Stimulated activated CD4-positive, alpha-beta T cell treated with anti-CD3 and anti-CD28 coated beads, Interleukin-4, amount 100 ng/mL, for 1 hour (primary cell): ENCODE results near the gene WDR3.
"Not testable (repeated sequence)": the region's sequence is repeated elsewhere in the genome, so short reads cannot be mapped to it uniquely, and the experiment has no call there.

Experiments used
- DNase-seq: peaks from one replicate; pipeline ENCODE4 v3.0.0-alpha.2; 2020

WDR3 gene

DNA sequence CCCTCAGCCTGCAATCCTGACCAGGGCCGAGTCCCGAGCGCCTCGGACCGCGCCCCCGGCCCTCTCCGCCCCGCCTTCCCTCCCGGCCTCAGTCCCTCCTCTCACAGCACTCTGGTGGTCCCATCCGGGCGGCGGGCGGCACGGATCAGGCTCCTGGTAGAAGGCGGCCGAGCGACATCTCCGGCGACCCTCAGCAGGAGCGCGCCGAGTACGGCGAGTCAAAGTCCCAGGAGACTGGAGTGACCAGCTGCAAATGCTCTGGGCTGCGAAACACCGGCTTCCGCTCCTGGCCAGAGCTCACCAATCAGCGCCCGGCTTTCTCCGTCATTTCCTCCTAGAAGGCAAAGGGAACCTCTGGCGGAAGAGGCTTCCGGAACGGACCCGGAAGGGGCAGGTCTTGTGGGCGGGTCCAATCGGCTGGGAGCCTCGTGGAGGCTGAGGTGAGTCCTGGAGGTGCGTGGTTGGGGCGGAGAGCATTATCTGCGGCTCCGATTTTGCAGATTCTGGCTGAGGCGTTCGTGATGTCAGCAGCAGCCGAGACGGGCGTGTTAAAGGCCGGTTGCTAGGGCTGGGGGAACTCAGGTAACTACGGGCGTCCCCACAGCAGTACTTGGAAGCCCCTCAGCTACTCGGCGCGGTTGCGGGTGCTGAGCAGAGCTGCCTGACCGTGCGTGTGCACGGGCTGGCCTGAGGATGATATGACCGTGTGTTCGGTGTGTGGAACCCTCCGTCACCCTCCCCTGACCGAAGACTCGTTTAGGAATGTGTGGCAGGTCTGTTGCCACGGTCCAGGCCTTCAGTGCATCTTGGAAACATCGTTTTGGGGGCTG, at the start of gene WDR3, which contains the start of gene GDAP2:
WDR3 (plus strand) TSS at position 397 of the 830 bp plus-strand sequence. CDS start 3,581 bp downstream, outside the sequence.
GDAP2 (minus strand) TSS at position 279 of the 830 bp plus-strand sequence. CDS start 9,264 bp downstream, outside the sequence.
- DNase-seq: peak; percentile 95

DNA sequence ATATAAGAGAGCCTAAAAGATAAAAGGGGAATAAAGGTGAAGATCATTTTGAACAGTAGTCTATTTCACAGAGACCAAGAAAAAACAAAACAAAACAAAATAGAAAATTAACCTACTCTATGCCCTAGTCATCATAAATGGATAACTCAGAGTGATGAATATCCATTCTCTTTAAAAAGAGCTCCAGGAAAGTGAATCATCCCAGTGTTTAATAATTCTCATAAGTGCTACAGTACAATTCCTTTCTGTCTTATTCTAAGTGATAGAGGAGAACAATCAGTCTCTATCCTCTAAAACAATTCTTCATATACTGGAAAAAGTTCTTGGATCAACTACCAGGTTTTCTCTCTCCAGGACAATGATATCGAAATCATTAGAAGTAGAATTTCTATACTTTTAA, 45.9 kb upstream of the WDR3 start:
- DNase-seq: no peak

DNA sequence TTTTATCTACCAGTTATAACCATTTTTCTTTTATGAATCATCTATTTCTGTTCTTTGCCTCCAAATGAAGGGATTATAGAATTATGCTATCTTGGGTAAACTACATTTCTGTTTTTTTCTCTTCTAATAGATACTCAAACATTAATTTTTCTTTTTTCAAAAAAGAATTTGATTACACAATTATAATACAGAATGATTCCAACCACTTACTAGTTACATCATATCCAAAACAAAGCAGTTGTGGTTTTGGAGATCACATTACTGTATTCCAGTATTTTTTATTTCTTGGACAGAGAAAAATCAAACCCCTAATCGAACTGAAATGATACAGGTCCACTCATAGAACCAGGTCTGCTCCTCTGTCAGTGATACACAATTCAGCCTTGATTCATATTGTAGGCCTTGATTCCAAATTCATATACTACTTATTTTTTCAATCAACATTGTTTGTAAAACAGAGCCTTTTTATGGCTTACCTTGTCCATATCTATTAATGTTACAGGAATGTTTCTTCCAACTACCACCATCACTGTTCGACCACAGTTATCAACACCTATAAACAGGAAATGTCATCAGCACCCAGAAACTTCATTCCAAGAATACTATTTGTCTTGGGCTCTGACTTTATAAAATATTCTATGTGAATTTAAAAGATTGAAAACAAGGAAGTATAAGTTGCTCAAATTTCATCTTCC, 43.3 kb upstream of the WDR3 start:
- no peak for DNase-seq

DNA sequence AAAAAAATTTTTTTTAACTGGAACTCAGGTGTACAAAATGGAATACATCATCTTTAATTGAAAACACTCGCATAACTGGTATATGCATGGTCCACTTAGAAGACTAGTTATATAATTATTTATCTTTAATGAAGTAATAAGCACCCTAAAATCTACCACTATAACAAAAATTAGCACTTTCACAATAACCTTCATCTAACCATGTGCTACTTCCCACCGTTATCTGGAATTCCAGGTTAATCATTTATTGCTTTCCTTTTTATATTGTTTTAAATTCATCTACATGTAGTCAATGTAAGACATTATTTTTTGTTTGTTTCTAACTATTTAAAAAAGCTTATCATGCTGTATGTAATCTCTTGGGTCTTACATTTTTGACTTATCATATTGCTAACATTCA, 39.1 kb upstream of the WDR3 start:
- no peak for DNase-seq

DNA sequence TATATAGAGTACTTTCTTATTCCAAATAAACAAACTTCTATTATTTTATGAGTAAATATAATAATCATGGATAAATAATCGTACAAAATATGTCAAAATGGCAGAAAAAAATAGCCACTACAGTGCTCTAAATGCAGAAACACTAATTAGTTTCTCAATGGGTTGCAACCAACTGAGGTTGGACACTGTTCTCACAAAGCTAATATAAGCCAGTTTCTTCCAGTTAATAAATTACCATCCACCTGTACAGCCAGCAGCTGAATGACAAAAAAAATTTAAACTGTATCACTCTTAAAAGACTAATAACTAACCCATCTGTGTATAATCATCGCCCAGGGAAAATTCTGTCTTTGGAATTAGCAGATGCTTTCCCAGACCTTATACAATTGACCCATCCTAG, 37.0 kb upstream of the WDR3 start:
- DNase-seq: no peak

DNA sequence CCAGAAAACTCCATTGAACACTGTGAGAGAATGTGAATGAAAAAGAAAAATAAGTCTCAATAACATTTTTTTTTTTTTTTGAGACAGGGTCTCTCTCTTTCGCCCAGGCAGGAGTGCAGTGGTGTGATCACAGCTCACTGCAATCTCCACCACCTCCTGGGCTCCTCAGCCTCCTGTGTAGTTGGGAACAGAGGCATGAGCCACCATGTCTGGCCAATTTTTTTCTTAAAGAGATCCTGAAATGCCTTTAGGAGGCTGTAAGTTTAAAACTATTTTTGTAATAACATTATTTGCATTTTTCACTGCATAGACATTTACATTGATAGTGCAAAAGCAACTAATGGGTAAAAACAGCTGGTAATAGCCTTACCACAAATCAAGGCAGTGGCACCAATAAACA, 35.5 kb upstream of the WDR3 start:
- DNase-seq: no peak

DNA sequence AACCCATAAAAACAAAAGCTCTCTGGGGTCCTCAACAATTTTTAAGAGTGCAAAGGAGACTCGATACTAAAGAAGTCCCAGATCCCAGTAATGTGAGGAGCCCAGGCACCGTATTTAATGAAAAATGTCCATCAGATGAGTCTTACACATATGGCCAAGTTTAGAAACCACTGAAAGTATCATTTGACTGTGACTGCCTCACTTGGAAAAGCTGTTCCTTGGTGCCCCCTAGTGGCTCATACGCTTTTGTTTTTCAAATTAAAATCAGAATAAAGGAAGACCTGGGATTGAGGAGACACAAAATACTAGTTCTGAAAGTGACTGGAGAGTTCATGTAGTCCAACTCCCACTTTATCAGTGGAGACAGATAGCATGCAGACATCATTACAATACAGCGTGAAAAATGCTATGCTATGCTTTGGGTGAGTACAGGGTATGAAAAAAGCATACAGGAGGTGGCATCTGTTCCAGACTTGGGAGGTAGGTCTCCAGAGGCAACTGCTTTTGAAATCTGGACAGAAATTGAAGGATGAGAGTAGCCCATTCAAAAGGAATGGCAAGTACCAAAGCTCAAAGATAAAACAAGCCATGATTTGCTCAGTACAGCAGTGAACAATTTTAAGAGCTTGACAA, 33.9 kb upstream of the WDR3 start:
- DNase-seq: peak; percentile 42

DNA sequence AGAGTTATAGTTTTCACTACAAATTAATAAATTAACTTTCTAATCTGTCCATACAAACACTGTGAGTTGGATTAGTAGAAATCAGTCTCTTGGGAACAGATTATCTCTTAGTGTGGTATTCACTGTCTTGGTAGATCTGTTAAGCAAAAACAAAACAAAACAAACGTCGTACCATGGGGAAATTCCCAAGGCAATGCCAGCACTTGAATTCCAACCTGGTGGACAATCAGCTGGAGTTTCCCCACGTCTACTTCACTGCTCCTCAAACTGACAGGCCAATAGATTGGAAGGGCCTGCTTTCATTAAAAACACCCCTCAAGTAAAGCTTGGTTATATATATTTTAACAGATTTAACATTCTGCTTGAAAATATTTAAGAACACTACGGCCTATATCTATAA, 32.0 kb upstream of the WDR3 start:
- no peak for DNase-seq

DNA sequence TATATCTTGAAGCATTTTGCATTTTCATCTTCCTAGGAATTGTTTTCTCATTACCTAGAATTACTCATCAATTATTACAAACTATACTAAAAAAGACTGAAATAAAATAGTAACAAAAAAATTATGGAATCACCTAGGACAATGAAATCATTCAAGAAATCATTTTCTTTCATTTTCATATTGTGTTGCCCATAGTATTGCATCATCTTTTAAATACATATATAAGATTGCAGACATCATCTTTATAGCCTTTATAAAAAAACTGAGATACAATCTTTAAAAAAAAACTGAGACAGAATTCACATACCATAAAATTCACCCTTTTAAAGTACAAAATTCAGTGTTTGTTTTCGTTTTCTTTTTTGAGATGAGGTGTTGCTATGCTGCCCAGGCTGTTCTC, 29.7 kb upstream of the WDR3 start:
- no peak for DNase-seq

DNA sequence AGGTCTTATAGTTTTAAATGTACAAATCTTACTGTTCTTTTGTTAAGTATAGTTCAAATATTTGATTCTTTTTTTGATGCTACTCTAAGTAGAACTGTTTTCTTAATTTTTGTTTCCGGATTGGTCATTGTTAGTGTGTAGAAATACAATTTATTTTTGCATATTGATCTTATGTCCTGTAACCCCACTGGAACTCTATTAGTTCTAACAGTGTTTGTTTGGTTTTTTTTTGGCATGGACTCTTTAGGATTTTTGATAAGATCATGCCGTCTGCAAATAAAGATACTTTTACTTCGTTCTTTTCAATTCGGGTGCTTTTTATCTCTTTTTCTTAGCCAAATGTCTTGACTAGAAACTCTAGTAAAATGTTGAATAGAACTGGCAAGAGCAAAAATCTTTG, 26.6 kb upstream of the WDR3 start:
- no peak for DNase-seq

DNA sequence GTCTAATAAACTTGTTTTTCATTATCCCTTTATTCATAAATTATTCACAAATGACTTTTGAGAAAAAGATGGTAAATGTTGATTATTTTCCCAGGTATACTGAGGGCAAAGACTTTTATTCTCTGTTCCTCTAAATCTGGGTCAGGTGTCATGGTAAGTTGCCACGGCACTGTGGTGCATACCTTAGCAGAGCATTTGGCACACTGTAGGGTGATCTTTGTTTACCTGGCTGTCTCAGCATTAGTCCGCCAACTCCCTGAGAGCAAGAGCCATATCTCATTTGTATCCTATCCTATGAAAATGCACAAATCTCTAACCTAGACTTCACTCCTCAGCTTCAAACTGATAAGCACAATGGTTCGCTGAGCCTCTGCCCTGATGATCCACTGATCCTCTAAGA, 25.1 kb upstream of the WDR3 start:
- no peak for DNase-seq

DNA sequence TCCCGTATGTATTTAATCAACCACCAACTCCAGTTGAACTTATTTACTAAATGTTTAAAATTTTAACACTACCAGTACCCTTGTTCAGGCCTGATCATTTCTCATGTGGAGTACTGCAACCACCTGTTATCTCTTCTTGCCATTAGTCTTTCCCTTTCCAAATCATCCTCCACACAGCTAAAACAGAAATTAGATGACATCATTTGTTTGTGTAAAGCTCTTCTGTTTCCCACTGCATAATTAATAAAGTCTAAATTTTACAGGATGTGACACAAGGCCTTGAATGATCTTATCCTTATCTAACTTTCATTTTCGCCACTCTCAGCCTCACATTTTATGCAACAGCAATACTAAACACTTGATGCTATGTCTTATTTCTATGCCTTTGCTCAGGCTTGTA, 24.5 kb upstream of the WDR3 start:
- no peak for DNase-seq

DNA sequence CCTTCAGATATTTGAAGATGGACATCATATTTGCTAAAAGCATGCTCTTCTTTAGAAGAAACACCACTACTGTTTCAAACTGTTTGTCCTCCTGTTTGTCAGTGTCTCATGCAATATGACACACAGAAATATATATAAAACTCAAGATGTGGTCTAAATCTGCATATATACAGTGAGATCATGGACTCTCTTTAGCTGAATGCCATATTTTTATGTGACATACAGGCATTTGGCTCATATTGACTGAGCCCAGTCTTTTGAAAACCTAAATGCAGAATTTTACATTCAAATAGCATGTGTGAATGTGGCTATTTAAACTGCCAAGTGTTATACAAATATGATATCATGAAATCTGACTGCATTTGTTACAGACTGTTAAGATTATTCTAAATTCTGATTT, 18.5 kb upstream of the WDR3 start:
- DNase-seq: no peak

DNA sequence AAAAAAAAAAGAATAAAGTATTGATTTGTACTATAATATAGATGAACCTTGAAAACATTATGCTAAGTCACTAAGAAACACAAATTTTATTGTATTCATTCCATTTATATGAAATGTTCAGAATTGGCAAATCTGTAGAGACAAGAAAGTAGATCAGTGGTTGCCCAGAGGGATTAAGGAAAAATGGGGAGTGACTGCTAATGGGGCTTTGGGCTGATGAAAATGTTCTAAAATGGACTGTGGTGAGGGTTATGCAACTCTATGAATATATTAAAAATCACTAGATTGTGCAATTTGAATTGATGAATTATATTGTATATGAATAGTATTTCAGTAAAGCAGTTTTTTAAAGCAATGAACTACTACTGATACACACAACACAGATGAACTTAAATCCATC, 10.2 kb upstream of the WDR3 start:
- no peak for DNase-seq

DNA sequence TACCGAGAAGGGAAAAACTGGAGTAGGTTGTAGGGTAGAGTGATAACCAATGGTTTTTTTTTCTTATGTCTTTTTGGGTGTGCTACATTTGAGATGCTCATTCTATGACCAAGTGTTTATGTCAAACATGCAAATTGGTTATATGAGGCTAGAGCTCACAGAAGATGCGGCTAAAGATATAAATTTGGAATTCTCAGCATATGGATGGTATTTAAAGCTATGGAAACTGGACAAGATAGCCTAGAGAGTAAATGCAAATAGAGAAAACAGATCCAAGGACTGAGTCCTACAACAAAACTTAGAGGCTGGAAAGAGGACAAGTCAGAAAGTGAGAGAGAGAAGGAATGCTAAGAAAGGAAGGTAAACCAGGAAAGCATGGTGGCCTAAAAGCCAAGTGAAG, 7.5 kb upstream of the WDR3 start:
- DNase-seq: no peak

DNA sequence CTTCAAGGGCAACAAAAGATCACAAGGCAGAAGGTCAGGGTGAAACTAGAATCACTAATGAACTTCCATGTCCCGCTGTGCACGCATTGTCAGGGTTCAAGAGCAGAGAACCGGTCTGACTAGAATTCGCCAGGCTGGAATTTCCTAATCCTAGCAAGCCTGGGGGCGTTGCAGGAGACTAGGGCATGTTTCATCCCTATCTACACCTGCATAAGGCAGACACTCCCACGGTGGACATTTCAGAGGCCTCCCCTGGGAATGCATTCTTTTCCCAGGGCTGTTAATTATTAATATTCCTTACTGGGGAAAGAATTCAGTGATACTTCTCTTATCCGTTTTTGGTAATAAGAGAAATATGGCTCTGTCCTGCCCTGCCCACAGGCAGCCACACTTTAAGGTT, 6.8 kb upstream of the WDR3 start:
- DNase-seq: not testable (repeated sequence)

DNA sequence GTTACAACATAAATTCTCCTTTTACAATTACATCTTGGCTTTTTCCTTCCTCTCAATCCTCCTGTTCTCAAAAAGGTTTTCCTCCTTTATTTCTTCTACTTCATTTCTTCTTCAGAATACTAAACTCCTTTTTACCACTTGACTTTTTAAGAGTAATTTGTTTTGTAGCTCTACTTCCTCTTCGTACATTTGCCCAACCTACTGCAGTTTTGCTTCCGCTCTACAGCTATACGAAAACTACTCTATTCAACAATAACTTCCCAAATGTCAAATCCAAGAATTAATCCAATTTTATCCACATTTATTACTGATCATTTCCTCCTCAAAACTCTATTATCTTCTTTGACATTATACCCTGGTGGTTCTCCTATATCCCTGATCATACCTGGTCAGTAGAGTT, 3.6 kb upstream of the WDR3 start:
- no peak for DNase-seq

DNA sequence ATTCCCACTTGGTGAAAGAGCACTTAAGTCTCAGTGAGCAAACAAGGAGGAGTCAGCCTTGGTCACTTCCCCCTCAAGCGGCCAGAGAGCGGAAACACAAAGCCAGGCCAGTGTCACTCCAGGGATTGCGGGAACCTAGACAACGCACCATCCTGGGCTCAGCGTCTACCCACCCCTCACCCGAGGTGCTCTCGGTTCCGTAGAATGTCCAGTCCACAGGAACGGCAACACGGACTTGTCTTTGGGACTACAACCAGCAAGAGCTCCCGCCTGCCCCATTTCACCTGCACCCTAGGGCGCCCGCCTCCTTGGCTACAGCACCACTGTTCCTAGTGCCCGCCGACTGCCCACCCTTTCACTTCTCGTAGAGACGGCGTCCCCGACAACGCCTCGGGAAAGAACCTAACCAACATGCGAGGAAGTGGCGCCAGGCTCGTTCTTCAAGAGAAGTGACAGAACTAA, 627 bp upstream of the WDR3 start:
- DNase-seq: peak; percentile 36

DNA sequence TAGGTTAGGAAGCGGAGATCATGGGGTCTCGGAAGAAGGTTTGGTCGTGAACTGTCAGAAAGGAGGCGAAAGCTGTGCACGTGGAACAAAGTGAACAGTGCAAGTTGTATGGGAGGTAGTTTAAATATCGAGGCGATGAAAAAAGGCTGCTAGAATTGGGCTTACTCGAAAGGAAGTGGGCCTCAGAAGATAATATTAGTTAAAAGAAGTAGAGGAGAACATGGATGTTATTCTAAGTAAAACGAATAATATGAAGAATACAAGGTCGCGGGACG, 571 bp downstream of the WDR3 start:
- no peak for DNase-seq

DNA sequence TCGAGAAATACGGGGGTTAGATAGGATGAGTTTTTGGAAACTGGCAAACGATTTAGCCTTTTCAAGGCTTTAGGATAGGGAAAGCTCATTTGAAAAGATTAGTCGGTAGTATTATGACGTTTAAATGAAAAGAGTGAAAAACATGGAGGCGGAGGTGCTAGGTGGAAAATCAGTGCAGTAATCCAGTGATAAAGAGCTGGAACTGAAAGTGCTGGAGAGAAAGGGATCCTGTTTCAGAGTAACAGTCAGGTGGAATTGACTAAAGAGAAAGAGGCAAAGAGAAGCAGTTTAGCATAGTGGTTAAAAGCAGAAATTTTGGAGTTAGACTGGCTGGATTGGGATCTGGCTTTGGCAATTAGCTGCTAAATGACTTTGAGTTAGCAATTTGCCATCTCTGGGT, 945 bp downstream of the WDR3 start:
- no peak for DNase-seq

DNA sequence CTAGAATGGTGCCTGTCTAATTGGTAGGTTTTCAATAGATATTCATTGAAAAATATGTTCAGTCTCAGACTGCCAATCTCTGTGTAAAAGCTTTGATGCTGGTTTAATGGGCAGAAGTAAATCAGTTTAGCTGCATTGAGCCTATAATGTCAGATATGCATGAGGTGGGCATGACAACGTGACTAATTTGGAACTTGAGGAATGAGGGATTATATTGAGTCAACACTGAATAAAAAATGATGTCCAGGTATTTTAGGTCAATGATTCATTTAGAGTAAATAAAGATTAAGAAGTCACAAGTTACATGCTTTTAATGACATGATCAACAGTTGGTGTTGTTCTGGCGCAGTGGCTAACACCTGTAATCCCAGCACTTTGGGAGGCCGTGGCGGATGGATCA, 3.0 kb downstream of the WDR3 start:
- DNase-seq: no peak

DNA sequence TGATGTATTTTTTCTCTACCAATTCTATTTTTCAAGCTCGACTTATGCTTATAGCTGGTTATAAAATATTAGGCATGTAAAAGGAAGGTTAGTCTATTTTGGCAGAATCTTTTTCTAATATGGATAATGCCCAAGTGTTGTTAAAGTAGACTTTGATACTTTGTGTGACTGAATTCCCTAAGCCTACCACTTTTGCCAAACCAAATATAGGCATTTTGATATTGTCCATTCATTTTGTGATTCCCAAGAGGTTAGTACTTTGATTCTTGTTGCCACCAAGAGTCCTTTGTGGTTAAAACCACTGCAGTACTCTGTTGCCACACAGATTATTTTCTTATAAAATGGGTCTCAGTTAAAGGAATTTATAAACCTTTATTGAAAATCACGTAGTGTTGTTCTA, 4.2 kb downstream of the WDR3 start:
- DNase-seq: no peak

DNA sequence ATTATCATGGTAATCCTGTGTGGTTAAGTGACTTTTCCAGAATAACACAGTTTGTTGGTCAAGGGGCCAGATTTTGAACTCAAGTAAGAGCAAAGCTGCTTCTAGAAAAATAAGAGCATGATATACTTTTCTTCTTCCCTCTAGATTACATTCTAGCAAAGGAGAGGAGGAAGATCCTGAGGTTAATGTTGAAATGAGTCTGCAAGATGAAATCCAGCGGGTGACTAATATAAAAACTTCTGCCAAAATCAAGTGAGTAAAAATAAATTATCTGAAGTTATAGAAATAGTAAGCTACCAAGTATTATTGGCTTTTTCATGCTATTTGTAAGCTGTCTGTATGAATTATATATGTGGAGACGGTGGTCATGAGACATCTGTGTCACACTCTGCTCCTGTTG, 12.8 kb downstream of the WDR3 start:
- DNase-seq: no peak

DNA sequence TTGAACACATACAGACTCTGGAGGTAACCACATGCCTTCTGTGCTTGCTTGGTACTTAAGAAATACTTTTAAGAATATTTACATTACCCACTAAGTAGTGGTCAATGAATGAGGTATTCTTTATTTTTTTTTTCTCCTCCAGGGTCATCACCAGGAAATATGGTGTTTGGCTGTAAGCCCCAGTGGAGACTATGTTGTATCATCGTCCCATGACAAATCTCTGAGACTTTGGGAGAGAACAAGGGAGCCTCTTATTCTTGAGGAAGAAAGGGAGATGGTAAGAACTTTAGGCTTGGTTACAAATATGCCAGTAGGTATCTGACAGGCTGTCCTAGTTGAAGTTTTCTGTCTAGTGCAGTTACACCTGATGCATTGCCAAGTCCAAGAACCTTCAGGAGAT, 22.8 kb downstream of the WDR3 start:
- no peak for DNase-seq
